Measurements from ENCODE around the gene CERS3.
A peak's percentile ranks its signal among the peaks of the same experiment; 100 is the strongest.

Gene CERS3

DNA sequence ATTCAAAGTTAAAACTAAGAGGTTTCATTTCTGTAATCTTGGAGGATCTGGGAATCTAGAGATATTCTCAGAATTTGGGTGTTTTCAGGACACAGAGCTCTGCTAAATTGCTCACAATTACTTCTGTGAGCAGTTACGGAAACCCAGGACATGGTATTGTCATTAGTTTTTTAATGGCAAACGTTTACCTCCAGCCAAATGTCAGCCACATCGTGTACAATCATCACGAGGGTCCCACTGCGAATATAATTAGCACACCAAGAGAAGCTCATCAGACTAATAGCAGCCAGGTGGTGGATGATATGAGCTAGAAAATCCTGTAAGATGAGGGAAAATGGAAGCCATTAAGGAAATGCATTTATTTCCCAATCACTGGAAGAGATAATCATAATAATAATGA is 56.0 kb downstream of the CERS3 start:
- no peak for DNase-seq (ENCODE audit: low read depth)
- no peak overlapping the region for H3K4me3 ChIP-seq (replicated peaks; ENCODE audit: low read depth, low read length)
- TF ChIP-seq, protein P1, sequence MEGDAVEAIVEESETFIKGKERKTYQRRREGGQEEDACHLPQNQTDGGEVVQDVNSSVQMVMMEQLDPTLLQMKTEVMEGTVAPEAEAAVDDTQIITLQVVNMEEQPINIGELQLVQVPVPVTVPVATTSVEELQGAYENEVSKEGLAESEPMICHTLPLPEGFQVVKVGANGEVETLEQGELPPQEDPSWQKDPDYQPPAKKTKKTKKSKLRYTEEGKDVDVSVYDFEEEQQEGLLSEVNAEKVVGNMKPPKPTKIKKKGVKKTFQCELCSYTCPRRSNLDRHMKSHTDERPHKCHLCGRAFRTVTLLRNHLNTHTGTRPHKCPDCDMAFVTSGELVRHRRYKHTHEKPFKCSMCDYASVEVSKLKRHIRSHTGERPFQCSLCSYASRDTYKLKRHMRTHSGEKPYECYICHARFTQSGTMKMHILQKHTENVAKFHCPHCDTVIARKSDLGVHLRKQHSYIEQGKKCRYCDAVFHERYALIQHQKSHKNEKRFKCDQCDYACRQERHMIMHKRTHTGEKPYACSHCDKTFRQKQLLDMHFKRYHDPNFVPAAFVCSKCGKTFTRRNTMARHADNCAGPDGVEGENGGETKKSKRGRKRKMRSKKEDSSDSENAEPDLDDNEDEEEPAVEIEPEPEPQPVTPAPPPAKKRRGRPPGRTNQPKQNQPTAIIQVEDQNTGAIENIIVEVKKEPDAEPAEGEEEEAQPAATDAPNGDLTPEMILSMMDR (IDR thresholded peaks at IDR 0.05; ENCODE audit: low read length, missing control alignments), result no peak

DNA sequence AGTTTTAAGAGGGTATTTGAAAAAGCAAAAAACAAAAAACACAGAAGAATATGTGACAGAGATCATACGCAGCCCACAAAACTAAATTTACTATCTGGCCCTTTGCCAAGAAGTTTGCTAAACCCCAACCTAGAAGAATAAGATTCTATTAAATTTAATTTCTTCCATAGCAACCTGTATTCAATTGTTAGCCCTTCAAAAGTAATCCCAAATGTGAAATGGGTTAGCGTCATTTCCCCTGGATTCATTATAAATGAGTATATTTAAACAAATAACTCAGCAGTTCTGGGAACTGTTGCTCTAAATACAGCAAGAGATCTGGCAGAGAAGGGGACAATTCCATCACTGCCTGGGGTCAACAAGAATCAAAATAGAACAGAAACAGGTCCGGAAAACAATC is 56.8 kb downstream of the CERS3 start:
- DNase-seq (ENCODE audit: low read depth), result no peak

DNA sequence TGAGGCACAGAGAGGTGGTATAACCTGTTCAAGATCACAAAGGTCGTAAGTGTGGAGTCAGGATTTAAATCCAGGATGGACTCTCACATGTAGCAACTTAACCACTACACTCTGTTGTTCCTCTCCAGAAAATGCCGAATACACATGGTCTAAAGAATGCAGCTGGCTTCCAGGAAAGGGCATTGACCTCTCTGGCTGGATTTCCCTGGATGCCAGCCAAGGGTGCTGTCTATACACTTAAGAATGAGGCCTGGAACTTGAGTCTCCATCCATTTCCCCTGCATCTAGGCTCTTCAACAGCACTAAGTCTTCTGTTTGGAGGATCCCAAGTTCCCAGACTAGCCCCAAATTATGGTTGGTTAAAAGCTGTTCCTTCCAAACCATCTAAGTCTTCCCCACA is 60.5 kb downstream of the CERS3 start:
- H3K4me3 ChIP-seq (replicated peaks; ENCODE audit: low read depth, low read length), result no peak overlapping the region
- TF ChIP-seq, protein P1 (IDR thresholded peaks at IDR 0.05; ENCODE audit: low read length, missing control alignments), result no peak
- peak; percentile 64 for DNase-seq (ENCODE audit: low read depth)

More for the DNA sequence above, 56.8 kb downstream of the CERS3 start:
- TF ChIP-seq, protein P1 (IDR thresholded peaks at IDR 0.05; ENCODE audit: low read length, missing control alignments), result no peak
- H3K4me3 ChIP-seq (replicated peaks; ENCODE audit: low read depth, low read length), result no peak overlapping the region

DNA sequence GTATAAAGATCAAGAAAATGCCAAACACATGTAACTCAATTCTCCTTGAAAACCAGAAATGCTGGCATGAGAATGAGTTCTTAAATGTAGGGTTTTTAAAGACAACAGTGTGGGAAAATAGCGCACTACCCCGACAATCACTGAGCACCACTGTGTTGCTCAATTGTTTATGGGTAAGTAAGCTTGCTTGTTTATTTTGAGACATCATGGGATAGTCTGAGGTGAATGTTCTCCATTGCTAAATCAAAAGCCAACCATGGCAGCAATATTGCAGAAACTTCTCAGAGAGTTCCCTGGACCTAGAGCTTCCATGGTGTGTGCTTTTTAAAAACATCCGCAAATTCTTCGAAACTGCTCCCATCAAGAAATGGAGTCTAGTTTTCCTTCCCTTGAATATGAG is 62.7 kb downstream of the CERS3 start:
- DNase-seq (ENCODE audit: low read depth), result no peak
- TF ChIP-seq, protein P1 (IDR thresholded peaks at IDR 0.05; ENCODE audit: low read length, missing control alignments), result no peak
- no peak overlapping the region for H3K4me3 ChIP-seq (replicated peaks; ENCODE audit: low read depth, low read length)

DNA sequence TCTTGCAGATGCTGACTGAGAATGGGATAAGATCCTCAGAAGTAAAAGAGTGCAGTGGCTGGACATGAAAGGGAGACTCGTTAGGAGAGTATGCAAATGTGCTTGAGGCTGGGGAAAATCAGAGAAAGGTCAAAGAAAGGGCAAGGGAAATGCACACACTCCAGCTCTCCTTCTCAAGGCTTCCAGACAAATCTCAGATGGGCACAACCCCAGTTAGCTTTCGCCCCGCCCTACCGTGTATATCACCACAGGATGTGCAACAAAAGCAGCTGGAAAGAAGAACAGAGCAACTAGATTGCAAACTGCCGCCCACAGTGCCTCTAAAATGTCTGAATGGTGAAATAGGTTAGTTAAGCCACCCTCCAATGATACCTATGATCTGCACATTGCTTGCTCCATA is 63.9 kb downstream of the CERS3 start:
- TF ChIP-seq, protein P1 (IDR thresholded peaks at IDR 0.05; ENCODE audit: low read length, missing control alignments), result no peak
- no peak for DNase-seq (ENCODE audit: low read depth)
- no peak overlapping the region for H3K4me3 ChIP-seq (replicated peaks; ENCODE audit: low read depth, low read length)

DNA sequence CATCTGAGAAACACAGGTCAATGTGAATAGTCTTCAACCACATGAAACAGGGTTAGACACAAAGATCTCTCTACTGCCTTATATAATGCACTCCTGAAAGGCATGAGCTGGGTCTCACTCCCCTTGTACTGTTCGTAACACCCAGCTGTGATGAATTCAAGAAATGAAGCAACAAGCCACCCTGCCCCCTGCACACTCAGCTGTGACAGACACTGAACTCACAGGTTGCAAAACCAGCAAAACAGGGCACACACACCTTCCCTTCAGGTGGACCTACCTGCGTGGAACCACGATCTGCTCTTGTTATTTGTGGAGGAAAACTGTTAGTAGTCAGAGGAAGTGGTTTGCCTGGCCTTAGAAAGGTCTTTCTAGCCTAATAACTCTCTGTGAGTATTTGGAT is 64.5 kb downstream of the CERS3 start:
- TF ChIP-seq, protein P1 (IDR thresholded peaks at IDR 0.05; ENCODE audit: low read length, missing control alignments), result no peak
- DNase-seq (ENCODE audit: low read depth), result no peak
- no peak overlapping the region for H3K4me3 ChIP-seq (replicated peaks; ENCODE audit: low read depth, low read length)

DNA sequence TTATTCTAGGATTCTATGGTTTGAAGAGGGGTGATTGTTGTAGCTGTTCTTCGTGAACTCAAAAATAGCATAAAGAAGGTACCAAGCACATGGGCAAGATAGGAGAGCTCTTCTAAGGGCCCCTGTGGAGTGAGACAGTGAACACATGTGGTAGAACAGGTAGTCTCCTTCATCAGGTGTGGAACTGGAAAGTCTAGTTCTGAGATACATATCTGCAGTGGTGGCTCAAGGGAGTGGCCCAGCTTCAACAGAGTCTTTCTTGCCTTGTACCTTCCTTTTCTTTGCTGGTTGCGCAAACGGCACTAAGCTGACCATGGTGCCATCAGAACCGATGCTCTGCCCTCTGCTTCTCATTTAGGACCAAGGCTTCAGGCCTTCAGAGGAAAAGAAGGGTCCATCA is 65.2 kb downstream of the CERS3 start:
- TF ChIP-seq, protein P1 (IDR thresholded peaks at IDR 0.05; ENCODE audit: low read length, missing control alignments), result no peak
- H3K4me3 ChIP-seq (replicated peaks; ENCODE audit: low read depth, low read length), result no peak overlapping the region
- DNase-seq (ENCODE audit: low read depth), result no peak
